B cell (primary cell): ENCODE results near the gene SOX18. TPM values are rescaled to one million over a fixed set of nuclear protein-coding genes. Genes with fewer than 3 reads are reported as not detected.

Experiments
- ATAC-seq: fragments of 200-7000 bp; cut with Tn5 transposase; one replicate; pipeline ENCODE4 v1.10.0; 2021; ENCODE audit warnings: low read depth, mild to moderate bottlenecking, moderate number of reproducible peaks, moderate library complexity
- CTCF ChIA-PET: fragments of 350-600 bp; sonication (Branson Sonifier 250); formaldehyde crosslinking; loops from one replicate; lab custom pipeline; 2021; ENCODE audit warnings: antibody characterized with exemption, inconsistent platforms; lab: Charles Lee
- POLR2A ChIA-PET: fragments of 350-600 bp; sonication (Branson Sonifier 250); formaldehyde crosslinking; loops from one replicate; lab custom pipeline; 2021; ENCODE audit warnings: antibody characterized with exemption; lab: Charles Lee
- DNase-seq: peaks from one replicate; pipeline ENCODE4 v3.0.0; 2013
- H2AFZ ChIP-seq: 2 replicates; pipeline ENCODE4 v1.6.1; 2012; ENCODE audit warnings: mild to moderate bottlenecking, low read depth, low read length; ENCODE audit not compliant: insufficient read depth, poor library complexity, severe bottlenecking
- H3K27ac ChIP-seq, 2 donors: 1 replicate in 1 of 2; 2 replicates in 1 of 2; pipeline ENCODE4 v1.5.1; 2012 to 2013; ENCODE audit warnings: low read length in 2 of 2, mild to moderate bottlenecking in 2 of 2, moderate library complexity in 1 of 2
- H3K27me3 ChIP-seq, 4 experiments: fragments of 200-600 bp in 1 of 4; sonication (generic) in 1 of 4; replicated peaks in 1 of 4; 1 replicate in 2 of 4; 2 replicates in 2 of 4; pipeline versions ENCODE4 v1.6.1 to v1.7.0; 2013 to 2016; ENCODE audit warnings: low read length in 3 of 4, mild to moderate bottlenecking in 2 of 4, mixed read lengths in 1 of 4, moderate library complexity in 1 of 4; ENCODE audit not compliant: insufficient read depth in 4 of 4, control insufficient read depth in 3 of 4; ENCODE audit errors: control extremely low read depth in 1 of 4
- H3K36me3 ChIP-seq, 2 experiments: replicated peaks in 1 of 2; 1 replicate in 1 of 2; 2 replicates in 1 of 2; pipeline versions ENCODE4 v1.6.1 to v1.7.1; 2013; ENCODE audit warnings: low read length in 1 of 2; ENCODE audit not compliant: insufficient read depth in 2 of 2, control insufficient read depth in 1 of 2; ENCODE audit errors: control extremely low read depth in 1 of 2, extremely low read depth in 1 of 2
- H3K4me1 ChIP-seq, 2 donors: fragments of 200-600 bp in 1 of 2; sonication (generic) in 1 of 2; 1 replicate in 1 of 2; 2 replicates in 1 of 2; pipeline versions ENCODE4 v1.5.1 to v1.6.1; 2013 to 2017; ENCODE audit warnings: low read length in 2 of 2; ENCODE audit not compliant: control insufficient read depth in 2 of 2, insufficient read depth in 2 of 2
- H3K4me2 ChIP-seq: replicated peaks from 2 replicates; pipeline ENCODE3; 2012; ENCODE audit warnings: mild to moderate bottlenecking, low read depth, low read length; ENCODE audit not compliant: poor library complexity, severe bottlenecking
- H3K4me3 ChIP-seq, 5 experiments: fragments of 200-600 bp in 1 of 5; sonication (generic) in 1 of 5; 1 replicate in 3 of 5; 2 replicates in 2 of 5; pipeline versions ENCODE4 v1.5.1 to v1.7.0; 2011 to 2016; ENCODE audit warnings: low read length in 4 of 5, mild to moderate bottlenecking in 4 of 5, low read depth in 2 of 5, control low read depth in 1 of 5, moderate library complexity in 1 of 5; ENCODE audit not compliant: insufficient read depth in 1 of 5; ENCODE audit errors: control extremely low read depth in 1 of 5, extremely low read depth in 1 of 5
- H3K79me2 ChIP-seq: fragments of 200-600 bp; sonication (generic); one replicate; pipeline ENCODE4 v1.6.0; 2016; ENCODE audit warnings: low read length; ENCODE audit not compliant: control insufficient read depth, insufficient read depth
- H3K9ac ChIP-seq: fragments of 200-600 bp; sonication (generic); 2 replicates; pipeline ENCODE4 v1.6.1; 2017; ENCODE audit warnings: mild to moderate bottlenecking, low read length, moderate library complexity
- H3K9me3 ChIP-seq, 3 donors: one replicate each; pipeline versions ENCODE4 v1.6.1 to v1.7.1; 2013; ENCODE audit warnings: low read length in 2 of 3; ENCODE audit not compliant: control insufficient read depth in 2 of 3, insufficient read depth in 1 of 3; ENCODE audit errors: control extremely low read depth in 1 of 3
- H4K20me1 ChIP-seq: 2 replicates; pipeline ENCODE4 v1.6.0; 2012; ENCODE audit warnings: mild to moderate bottlenecking, low read length; ENCODE audit not compliant: insufficient read depth, control insufficient read depth, poor library complexity, severe bottlenecking
- H3K27ac Mint-ChIP-seq: one replicate; pipeline ENCODE4 v1.8.0; 2021; ENCODE audit warnings: mixed read lengths
- H3K27me3 Mint-ChIP-seq: one replicate; pipeline ENCODE4 v1.8.0; 2021; ENCODE audit warnings: mixed read lengths
- H3K4me1 Mint-ChIP-seq: one replicate; pipeline ENCODE4 v1.8.0; 2021; ENCODE audit warnings: mixed read lengths
- H3K4me3 Mint-ChIP-seq: one replicate; pipeline ENCODE4 v1.8.0; 2021; ENCODE audit warnings: mixed read lengths
- H3K9me3 Mint-ChIP-seq: one replicate; pipeline ENCODE4 v1.8.0; 2022; ENCODE audit warnings: mixed read lengths; ENCODE audit not compliant: insufficient read depth
- CTCF ChIP-seq: fragments of 200-600 bp; IDR thresholded peaks from one replicate; pipeline ENCODE4 v1.8.0; 2022; ENCODE audit warnings: antibody characterized with exemption, mild to moderate bottlenecking
- EZH2 ChIP-seq: IDR thresholded peaks from 2 replicates; pipeline ENCODE4 v1.6.1; 2012; ENCODE audit warnings: borderline replicate concordance, low read depth, mild to moderate bottlenecking, moderate library complexity, low read length; ENCODE audit not compliant: insufficient read depth, poor library complexity, severe bottlenecking
- WGBS: methylation state at CpG from one replicate; pipeline ENCODE4 v1.1.5; 2013; ENCODE audit warnings: missing lambda C conversion rate; ENCODE audit not compliant: insufficient coverage; 5-methylcytosine and 5-hydroxymethylcytosine counted together
- intact Hi-C: fragments of 100-400 bp; cut with micrococcal nuclease; formaldehyde crosslinking; loops from one replicate; pipeline ENCODE4 v1.10.0; 2022
- polyA plus RNA-seq: library from polyadenylated mRNA; depleted of rRNA; stranded (reverse); fragments of >200 nt; gene quantifications from 2 replicates; pipeline ENCODE4 v1.2.3, GENCODE V29; 2012
- total RNA-seq, 2 donors: library from RNA; stranded (reverse); fragments of 120-200 nt in 1 of 2; gene quantifications; 1 replicate in 1 of 2; 2 replicates in 1 of 2; pipeline versions ENCODE4 v1.2.3 to v1.2.4, GENCODE V29; 2013 to 2022

The SOX18 gene
- total and polyA plus RNA-seq, 2 donors (not counting 1 experiment from before 2014, with no cell fraction given) = not detected

GRCh38 chr20:64025101-64025825, 24.2 kb downstream of the SOX18 start:
- Histone ChIP-seq H2AFZ (no peak overlapping the region), H3K4me1 (no peaks in the 10 kb centered on the region), H3K36me3 (peaks cover 3 to 87% of the 10 kb centered on the region in 2 experiments), H3K79me2 (peaks cover 31% of the 10 kb centered on the region), H3K4me3 (no peak overlapping the region), H4K20me1 (peaks cover 59% of the 10 kb centered on the region), H3K27me3 (no peaks in the 10 kb centered on the region), H3K4me2 (no peak overlapping the region), H3K27ac (no peak overlapping the region), H3K9ac (no peak overlapping the region), H3K9me3 (no peaks in the 10 kb centered on the region)
- TF ChIP-seq CTCF (no peak), EZH2 (no peak)
- no peak overlapping the region for H3K27ac Mint-ChIP-seq
- ChIA-PET POLR2A (no interaction called here), CTCF (interaction anchor here (0.7 kb wide), 1 partner anchor 207 kb away, joined by 3 read pairs; no protein-coding TSS in a partner anchor)
- no peak overlapping the region for H3K4me3 Mint-ChIP-seq
- no peaks in the 10 kb centered on the region for H3K4me1 Mint-ChIP-seq
- no peaks in the 10 kb centered on the region for H3K27me3 Mint-ChIP-seq
- intact Hi-C loops = no loop called here
- DNase-seq = no peak
- 98% methylated on average over 18 of the region's 18 CpGs for WGBS
- no peak for ATAC-seq
- H3K9me3 Mint-ChIP-seq = no peaks in the 10 kb centered on the region
